GM19455 (cell line): ENCODE results near the gene TTC21A.

Experiments
- ATAC-seq: cut with Tn5 transposase; IDR thresholded peaks from one replicate; pipeline ENCODE4 v1.9.1; 2021; ENCODE audit not compliant: unreplicated experiment

Gene TTC21A

DNA sequence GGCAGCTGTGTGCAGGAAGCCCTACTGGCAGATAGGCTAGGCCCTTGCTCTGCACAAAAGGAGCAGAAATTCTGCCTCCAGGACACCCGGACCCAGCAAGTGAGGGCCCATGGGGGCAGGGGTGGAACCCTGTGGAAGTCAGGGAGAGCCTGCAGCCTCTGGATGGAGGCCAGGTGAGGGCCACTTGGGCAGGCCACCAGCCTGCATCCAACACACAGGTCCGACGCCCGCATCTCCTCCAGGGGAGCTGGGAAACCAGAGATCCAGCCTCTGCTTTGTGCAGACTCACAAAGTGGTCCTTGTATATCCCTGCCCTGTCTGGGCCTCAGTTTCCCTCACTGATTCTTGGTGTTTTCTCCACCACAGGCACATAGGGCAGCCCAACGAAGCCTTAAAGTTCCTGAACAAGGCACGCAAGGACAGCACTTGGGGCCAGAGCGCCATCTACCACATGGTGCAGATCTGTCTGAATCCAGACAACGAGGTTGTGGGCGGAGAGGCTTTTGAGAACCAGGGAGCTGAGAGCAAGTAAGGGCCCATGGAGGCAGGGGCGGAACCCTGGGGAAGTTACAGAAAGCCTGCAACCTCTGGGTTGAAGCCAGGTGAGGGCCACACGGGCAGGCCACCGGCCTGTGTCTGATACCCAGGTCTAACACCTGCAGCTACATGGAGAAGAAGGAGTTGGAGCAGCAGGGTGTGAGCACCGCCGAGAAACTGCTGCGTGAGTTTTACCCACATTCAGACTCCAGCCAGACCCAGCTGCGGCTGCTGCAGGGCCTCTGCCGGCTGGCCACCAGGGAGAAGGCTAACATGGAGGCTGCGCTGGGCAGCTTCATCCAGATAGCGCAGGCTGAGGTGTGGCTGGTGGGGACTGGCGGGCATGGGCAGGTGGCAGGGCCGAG is 29.3 kb downstream of the TTC21A start:
- no peak for ATAC-seq

DNA sequence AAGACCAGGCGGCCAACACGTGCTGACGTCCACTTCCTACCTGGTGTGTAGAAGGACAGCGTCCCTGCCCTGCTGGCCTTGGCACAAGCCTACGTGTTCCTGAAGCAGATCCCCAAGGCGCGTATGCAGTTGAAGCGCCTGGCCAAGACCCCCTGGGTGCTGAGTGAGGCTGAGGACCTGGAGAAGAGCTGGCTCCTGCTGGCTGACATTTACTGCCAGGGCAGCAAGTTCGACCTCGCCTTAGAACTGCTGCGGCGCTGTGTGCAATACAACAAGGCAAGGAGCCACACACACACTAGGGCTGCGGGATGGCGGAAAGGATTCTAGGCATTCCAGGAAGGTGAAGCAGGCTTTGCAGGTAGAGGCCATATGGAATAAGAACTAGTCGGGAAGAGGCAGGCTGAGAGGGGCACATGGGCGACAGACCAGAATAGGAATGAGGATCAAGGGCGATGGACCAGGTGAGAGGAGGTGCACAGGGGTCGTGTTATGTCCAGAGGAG is 30.0 kb downstream of the TTC21A start:
- ATAC-seq, result no peak

DNA sequence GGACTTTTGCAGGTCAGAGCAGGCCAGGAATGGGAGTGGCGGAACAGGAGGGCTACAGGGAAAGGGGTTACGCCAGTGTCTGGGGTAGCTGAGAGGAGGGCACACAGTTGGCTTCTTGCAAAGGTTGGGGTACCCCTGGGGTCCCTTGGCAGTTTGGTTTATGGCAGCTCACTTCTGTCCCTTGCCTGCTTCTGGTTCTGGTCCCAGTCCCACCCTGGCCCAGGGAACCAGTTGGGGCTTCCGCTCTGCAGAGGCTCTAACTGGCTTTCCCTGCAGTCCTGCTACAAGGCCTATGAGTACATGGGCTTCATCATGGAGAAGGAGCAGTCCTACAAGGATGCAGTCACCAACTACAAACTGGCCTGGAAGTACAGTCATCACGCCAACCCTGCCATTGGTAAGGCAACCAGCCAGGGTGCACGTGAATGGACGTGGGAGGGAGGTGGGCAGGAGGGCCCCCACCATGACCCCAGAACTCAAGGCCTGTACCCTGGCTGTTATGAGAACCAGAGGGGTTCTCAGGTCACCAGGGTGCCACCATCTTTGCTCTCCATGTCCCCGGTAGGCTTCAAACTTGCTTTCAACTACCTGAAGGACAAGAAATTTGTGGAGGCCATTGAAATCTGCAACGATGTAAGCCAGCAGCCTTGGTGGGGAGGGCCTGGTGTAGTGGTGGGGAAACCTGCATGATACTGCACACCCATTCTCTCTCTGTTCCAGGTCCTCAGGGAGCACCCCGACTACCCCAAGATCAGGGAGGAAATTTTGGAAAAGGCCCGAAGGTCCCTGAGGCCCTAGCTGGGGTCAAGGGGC is 30.7 kb downstream of the TTC21A start:
- ATAC-seq, result no peak

DNA sequence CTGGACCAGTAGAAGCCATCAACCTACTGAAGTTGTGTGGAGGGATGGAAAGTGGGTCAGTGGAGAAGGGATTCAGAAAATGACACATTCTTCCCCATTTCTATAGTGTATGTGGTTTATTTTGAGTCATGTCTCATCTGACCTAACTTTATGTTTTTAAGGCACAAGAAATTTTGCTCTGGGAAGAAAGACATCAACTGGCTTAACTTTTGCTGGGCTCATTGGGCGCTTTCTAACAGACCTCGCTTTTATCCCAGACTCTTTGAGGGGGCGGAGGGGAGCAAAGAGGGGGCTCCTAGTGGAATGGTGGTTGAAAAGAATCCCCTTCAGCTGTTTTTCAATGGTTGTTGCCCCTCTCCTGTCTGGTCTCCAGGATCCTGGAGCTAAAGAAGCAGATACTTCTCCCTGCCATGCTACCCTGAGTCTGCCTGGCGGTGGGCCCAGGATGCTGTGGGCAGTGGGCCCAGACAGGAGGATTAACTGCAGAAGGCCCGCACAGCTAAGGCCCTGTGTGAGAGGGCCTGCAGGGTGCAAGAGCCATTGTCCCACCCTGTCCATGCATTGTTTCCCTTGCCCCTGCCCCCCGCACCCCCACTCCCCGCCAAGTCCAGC is 31.4 kb downstream of the TTC21A start:
- ATAC-seq, result no peak

DNA sequence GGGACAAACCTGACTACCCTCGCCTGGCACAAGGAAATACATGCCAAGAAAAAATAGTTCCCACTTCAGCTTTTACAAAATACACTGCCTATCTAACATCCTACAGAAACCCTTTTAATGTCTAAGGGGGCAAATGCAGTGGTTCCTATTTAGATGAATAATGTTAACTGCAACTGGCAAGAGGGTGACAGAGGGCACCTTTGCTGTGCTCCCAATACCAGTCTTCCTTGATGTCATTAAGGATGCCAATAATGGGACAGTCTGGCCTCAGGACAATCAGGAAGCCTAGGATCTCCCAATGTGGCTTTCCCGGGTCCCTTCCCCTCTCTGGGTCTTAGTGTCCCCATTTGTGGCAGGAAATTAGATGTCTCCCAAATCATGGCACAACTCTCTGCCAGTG is 32.0 kb downstream of the TTC21A start:
- no peak for ATAC-seq

DNA sequence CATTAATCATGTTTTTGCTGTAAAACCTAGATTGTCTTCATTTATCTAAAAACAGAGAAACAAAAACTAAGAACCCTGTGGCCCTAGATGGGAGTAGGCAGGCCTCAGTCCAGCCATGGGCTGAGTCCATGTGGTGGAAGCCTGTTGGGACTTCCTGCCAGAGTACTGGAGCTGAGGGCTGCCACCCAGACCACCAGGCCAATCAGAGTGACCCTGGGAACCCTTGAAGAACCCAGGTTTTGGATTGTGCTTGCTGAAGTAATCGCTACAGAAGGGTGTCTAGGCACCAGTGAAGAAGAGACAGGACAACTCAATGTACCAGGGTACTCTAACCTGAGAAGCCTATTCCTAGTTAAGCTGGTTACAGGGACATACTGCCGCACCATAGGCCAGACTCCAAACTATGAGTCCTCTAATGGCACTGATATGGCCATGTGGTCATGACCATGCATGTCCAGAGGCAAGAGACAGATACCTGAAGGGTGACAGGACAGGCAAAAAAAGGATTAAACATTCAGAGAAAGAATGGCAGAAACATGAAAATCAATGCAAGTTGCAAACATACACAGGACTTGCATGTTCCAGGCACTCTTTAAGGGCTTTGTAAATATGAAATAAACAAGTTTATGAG is 33.0 kb downstream of the TTC21A start:
- ATAC-seq, result no peak

DNA sequence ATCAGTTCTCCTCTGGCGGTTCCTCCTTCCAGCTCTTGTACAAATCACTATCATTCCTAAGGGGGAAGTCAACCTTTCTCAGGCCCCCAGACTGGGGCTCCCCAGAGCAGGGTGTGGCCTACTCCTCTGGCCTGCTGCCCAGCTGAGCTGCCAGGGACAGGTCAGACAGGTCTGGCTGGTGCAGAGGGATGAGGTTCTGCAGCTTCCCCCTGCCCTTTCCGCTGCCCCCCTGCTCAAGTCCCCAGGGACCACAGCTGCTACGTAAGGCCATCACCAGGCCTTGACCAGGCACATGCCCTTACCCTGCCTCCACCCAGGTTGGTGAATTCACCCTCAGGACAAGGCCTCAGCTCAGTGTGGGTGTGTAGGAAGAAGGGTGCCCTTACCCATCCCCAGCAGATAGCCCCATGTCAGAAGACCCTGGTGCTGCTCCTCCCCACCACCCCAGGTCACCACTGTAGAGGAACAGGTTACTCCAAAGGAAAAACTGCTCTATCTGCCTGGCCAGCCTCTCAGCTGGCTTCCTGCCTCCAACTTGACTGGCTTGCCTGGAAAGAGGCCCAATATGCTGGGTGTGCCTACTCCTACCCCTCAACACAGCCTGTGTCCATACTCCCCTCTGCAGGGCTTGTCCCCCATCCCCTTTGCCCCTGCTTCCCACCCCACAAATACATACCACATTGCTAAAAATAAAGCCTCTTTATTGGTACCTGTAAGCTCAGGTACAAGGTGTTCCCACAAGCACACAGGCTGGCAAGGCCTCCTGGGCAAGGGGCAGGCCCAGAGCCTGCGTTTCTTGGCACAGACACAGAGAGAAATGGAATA is 33.9 kb downstream of the TTC21A start:
- ATAC-seq, result no peak

DNA sequence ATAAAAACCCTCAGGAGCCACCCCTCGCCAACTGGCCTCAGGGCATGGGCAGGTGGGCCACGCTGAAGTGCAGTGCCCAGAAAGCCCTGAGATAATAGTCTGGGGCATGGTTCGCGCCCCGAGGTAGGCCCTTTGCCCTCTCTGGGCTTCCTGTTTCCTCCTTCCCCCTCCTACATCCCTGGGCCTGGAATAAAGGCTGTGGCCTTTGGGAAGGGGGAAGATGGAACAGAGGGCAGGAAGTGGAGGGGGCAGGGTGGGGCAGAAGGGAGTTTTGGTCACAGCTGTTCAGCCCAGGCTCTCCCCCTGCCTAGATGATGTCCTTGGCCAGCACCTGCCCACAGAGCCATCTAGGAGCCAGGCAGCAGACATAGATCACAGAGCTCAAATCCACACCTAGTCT is 34.6 kb downstream of the TTC21A start:
- ATAC-seq, result no peak

DNA sequence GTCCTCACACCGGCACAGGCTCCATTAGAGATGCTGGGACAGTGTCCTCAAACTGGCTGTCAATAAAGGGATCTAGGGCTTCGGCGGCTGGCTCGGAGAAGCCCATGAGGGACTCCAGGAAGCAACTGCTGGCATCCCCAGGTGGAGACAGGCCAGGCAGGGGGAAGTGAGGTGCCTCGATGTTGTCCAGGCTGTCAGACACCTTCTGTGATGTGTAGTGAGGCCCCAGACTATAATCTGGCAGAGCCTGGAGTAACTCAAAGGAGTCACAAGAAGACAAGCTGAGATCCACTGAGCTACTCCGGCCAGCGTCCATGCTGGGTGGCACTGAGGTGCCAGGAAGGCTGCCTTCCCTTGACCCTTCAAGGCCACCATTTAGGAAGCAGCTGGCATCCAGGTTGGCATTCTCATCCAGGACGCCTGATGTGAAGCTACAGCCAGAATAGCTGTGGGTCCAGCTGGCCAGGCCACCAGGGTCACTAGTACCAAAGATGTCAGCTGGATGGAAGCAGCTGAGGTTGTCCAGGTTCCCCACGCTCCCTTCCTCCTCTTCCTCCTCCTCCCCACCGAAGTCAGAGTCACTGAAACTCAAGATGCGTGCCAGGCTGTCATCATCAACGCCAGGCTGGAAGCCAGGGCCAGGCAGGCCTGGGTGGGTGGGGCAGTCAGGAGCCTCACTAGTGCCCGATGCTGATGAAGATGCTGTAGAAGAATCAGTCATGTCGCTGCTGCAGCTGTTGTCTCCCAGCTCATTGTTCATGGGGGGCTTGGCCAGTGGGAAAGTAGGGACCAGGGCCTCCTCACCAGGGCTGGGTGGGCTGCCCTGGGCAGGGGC is 35.8 kb downstream of the TTC21A start:
- ATAC-seq, result no peak

DNA sequence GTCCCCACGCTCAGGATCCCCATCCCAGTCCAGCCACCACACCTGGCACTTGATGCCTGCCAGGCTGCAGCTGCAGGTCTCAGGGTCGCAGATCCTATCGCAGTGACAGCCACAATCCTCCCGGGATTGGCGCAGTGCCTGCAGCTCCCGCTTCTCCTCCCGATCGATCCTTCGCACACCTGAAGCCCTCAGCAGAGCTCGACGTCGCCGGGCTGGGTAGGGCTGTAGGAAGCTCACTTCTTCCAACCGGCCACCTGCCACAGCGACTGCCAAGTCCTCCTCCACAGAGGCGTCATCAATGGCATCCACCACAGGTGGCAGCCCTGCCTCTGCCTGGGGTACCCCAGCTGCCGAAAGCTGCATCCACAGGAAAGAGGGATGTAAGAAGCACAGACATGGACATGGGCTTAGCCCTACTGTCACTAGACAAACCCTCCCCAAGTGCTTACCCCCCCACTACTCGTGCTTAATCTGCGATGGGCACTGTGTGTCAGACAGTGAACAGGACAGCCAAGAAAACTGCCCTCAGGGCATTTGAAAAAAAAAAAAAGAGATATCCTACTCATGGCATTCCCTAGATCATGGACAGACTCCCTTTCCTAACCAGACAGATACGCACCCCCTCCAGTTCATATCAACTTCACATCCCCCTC is 36.7 kb downstream of the TTC21A start:
- ATAC-seq, result no peak

DNA sequence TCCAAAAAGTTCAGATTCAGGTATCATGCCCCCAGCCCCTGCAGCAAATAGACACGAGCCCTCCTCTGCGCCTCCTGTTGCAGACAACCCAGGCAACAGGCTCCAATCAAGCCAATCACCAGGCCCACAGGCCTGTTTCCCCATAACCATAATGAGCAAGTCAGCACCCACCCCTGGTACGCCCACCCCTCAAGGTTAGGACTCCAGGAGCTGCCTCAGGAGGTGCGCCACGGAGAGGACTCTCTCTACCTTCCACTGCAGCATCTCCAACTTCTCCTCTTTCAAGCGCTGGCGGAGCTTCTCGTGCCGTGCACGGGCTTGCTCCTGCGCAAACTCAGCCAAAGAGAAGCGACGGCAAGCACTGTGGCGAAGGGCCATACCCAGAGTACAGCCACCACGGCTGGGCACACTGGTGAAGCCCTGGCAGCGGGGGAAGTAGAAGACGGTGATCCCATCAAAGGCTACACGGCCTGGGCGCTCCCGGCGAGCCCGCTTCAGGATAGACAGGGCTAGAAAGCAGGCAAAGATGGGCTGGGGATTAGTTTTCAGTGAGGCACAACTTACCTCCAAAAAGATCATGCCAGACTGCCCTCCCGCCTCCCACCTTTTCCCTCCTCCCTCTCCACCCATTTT is 37.4 kb downstream of the TTC21A start:
- ATAC-seq, result no peak

DNA sequence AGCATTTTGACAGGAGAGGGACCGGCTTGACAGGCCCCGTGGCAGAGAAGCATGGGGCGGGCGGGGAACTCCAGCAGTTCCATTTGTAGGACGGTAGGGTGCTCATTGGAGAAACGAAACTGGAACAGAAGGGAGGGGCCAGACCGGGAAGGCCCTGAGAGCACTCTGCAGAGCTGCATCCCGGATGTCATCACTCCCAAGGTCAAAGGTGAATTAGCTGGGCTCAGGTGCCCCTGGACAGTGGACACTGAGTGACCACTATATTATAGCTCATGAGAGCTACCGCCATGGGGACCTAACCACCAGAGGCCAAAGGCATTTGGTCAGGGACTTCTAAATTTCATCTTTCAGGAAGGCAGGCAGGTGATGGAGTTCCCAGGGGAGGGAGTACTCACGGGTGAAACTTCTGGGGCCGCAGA is 38.6 kb downstream of the TTC21A start:
- no peak for ATAC-seq

DNA sequence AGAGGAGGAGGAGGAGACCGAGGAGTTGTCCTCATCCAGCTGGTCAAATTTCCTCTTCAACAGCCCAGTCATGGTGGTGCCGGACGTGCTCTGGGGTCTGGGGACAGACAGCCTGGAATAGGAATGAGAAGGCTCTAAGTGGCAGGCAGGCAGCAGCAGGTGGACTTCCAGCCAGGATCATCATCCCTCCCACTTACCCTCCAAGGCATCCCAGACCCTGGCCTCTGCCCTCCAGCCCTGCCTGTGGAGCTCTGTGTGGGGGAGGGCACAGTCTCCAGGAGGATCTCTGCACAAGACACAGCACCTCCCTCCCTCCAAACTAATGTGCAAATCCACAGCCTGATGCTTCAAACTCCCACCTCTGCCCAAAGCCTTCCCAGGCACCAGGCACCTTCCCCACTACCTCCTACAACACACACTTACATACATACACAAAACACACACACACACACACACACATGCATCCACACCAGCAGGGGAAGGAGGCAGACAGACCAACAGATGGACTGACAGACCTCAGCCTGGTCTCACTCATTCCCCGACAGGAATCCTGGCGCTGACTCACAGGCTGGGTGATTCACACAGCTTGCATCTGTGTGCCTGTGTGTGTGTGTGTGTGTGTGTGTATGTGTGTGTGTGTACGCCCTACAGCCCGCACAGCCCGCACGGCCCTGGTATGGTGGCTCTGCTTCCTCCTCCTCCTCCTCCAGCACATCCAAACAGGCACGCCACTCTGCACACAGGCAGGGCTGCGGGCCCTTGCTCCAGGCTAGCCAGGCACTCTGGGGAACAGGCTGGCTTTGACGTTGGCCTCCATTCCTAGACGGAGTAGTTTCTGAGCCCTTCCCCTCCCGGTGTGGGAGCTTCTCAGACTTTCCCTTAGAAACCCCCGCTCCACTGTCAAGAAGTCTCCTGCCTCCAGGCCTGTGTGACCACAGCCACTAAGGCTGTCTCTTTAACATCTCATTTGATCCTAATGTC is 39.4 kb downstream of the TTC21A start:
- ATAC-seq, result no peak

DNA sequence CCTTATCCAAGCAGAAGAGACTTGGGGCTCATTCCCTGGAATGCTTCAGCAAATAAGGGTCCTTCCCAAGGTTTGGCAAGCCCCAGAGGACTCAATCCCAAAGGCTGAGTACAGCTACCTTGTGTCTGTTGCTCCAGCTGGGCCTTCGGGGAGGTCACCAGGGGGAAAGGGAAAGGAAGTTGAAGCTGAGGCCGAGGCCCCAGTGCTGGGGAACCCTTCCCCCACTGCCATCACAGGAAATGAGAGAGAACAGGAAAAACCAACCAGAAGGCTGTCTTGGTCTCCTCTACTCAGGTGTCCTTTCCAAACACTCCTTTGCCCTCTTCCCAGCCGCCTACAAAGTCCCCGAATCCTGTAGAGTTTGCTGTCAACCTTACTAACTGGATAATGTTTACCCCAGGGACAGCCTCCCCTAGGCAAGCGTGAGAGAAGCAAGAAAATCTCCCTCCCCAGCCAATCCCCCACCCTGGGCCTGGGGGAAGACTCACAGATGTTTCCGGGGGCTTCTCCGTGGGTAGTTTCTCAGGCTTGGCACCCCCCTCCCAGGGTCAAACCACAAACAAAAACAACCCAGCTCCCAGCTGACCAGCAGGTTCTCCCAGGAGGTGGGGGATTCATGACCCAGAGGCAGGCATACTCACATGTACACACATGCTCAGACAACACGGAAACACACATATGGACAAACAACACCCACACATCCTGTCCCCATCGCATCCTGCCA is 40.4 kb downstream of the TTC21A start:
- peak; percentile 32 for ATAC-seq

DNA sequence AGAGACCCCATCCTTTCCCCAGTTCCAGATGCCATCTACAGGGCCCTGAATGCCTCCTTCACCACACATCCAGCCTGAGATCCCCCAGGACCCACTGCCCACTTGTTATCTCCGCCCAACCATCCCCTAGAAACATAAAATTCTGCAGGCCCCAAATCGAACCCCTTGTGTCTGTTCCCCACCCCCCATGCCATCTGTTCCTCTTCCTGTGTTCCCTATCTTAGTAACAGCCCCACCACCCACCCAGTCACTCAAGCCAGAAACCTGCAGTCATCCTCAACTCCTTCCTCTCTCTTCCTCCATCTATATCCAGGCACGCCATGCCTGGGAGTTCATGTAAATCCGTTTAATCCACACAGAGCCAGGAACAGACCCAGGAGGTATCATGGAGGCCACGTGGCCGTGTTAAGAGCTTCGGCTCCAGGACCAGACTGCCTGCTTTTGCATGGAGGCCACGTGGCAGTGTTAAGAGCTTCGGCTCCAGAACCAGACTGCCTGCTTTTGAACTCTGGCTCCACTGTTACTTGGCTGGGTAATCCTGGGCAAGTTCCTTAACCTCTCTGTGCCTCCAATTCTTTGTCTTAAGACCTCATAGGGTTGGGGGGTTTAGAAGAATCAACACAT is 41.1 kb downstream of the TTC21A start:
- no peak for ATAC-seq

DNA sequence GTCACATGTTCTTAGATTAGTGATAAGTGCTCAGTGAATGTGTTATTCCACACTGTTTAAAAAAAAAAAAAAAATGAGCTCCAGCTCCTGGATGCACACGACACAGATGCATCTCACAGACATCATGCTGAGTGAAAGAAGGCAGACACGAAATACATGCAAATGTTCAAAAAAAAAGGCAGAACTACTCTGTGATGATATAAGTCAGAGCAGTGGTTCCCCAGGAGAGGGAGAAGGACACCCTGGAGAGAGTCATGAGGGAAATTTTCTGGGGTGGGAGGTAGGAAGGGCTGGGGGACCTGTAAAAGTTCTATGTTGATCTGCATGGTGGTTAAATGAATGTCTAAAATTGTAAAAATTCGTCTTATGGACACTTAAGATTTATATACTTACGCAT is 41.6 kb downstream of the TTC21A start:
- ATAC-seq, result no peak
